OCI-LY7 (cell line): Measurements from ENCODE around the gene SMC1A. TPM values are rescaled to one million over a fixed set of nuclear protein-coding genes. Genes with fewer than 3 reads are reported as not detected.

Experiments
- BruUV-seq: library from RNA; stranded (reverse); fragments of 400-500 nt; replicated peaks from 2 replicates; lab custom pipeline; 2021; lab: Mats Ljungman, UMichigan
- CTCF ChIA-PET: fragments of 300-600 bp; sonication (Branson Sonifier 250); formaldehyde crosslinking; loops from one replicate; lab custom pipeline; 2022; ENCODE audit warnings: antibody characterized with exemption; ENCODE audit not compliant: unreplicated experiment; lab: Charles Lee
- POLR2A ChIA-PET: fragments of 300-600 bp; sonication (Branson Sonifier 250); formaldehyde crosslinking; loops from one replicate; lab custom pipeline; 2022; ENCODE audit warnings: antibody characterized with exemption; lab: Charles Lee
- DNase-seq: peaks from one replicate; pipeline ENCODE4 v3.0.0-alpha.2; 2015; ENCODE audit warnings: low spot score
- H2AFZ ChIP-seq: fragments of 200-600 bp; sonication (generic), shearing (Covaris generic); 2 replicates; pipeline ENCODE4 v1.6.1; 2014; ENCODE audit warnings: mild to moderate bottlenecking, antibody characterized with exemption, low read length, moderate library complexity
- H3K27ac ChIP-seq: fragments of 200-600 bp; sonication (generic); 2 replicates; pipeline ENCODE4 v1.5.1; 2014; ENCODE audit warnings: mixed run types, low read depth, mild to moderate bottlenecking, moderate library complexity, low read length, inconsistent platforms; ENCODE audit not compliant: poor library complexity, severe bottlenecking
- H3K36me3 ChIP-seq: fragments of 200-600 bp; sonication (generic); 2 replicates; pipeline ENCODE4 v1.6.1; 2014; ENCODE audit warnings: mild to moderate bottlenecking, antibody characterized with exemption, low read length, moderate library complexity, mixed read lengths; ENCODE audit not compliant: insufficient read depth
- H3K4me1 ChIP-seq: fragments of 200-600 bp; sonication (generic); 2 replicates; pipeline ENCODE4 v1.5.1; 2014; ENCODE audit warnings: mild to moderate bottlenecking, low read length; ENCODE audit not compliant: insufficient read depth, poor library complexity, severe bottlenecking
- H3K4me2 ChIP-seq: fragments of 200-600 bp; sonication (generic); 2 replicates; pipeline ENCODE4 v1.6.1; 2014; ENCODE audit warnings: mild to moderate bottlenecking, low read length
- H3K4me3 ChIP-seq: fragments of 200-600 bp; sonication (generic); 2 replicates; pipeline ENCODE4 v1.5.1; 2014; ENCODE audit warnings: mild to moderate bottlenecking, low read depth, low read length; ENCODE audit not compliant: poor library complexity, severe bottlenecking
- H3K79me2 ChIP-seq: fragments of 200-600 bp; sonication (generic); 2 replicates; pipeline ENCODE4 v1.6.1; 2016; ENCODE audit warnings: low read depth, mild to moderate bottlenecking, low read length, moderate library complexity, mixed read lengths; ENCODE audit not compliant: insufficient read depth
- H3K9me2 ChIP-seq: fragments of 200-600 bp; sonication (generic); 2 replicates; pipeline ENCODE4 v1.6.1; 2016; ENCODE audit warnings: mild to moderate bottlenecking, low read length, mixed read lengths; ENCODE audit not compliant: insufficient read depth
- H3K9me3 ChIP-seq: fragments of 200-600 bp; sonication (generic); 2 replicates; pipeline ENCODE4 v1.6.1; 2014; ENCODE audit warnings: mild to moderate bottlenecking, mixed run types, low read length, mixed read lengths
- H4K20me1 ChIP-seq: fragments of 200-600 bp; sonication (generic); 2 replicates; pipeline ENCODE4 v1.6.1; 2014; ENCODE audit warnings: mild to moderate bottlenecking, antibody characterized with exemption, low read length, moderate library complexity, mixed read lengths; ENCODE audit not compliant: insufficient read depth
- EZH2phosphoT487 ChIP-seq: fragments of 200-600 bp; sonication (generic); IDR thresholded peaks from 2 replicates; pipeline ENCODE4 v1.6.1; 2018; ENCODE audit warnings: low read depth, borderline replicate concordance, mild to moderate bottlenecking, mixed run types, antibody characterized with exemption, low read length, moderate library complexity, mixed read lengths
- intact Hi-C: fragments of 100-400 bp; cut with micrococcal nuclease; formaldehyde crosslinking; loops from one replicate; pipeline ENCODE4 v1.10.0; 2022; ENCODE audit not compliant: unreplicated experiment
- total RNA-seq, 2 experiments: library from RNA; depleted of rRNA in 1 of 2; stranded (reverse); fragments of >200 nt in 1 of 2; shearing (Covaris generic) in 1 of 2; gene quantifications; 2 replicates each; pipeline ENCODE4 v1.2.3, GENCODE V29; 2014 to 2022
- TF ChIP-seq, protein P1 (sequence below): fragments of 200-600 bp; sonication (generic); conservative IDR thresholded peaks from 2 replicates; pipeline ENCODE4 v1.5.1; 2014; ENCODE audit warnings: mild to moderate bottlenecking, antibody characterized with exemption, low read length, moderate library complexity, mixed read lengths

The SMC1A gene
- total RNA-seq, 2 experiments from 2014 or later, result 41.6 to 134 TPM

DNA sequence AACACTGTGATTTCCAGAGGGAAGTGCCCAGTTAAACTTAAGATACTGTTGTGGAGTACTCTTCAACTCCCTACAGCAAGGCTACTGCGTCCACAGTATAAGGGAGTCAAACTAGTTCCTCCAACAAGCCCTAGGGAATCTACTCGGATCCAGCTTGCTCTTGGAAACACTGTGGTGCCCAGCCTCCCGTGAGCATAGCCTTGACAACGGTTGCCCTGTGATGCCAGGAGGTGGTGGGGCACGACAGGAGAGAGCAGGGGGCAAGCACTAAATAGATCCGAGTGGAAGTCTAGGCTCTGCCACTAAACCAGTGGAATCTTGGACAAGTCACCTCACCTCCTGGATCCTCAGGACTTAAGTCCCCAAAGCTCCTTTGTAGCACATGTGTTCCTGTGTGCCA lies 45.6 kb downstream of the SMC1A start:
- Histone ChIP-seq H3K4me1 (no peaks in the 10 kb centered on the region), H3K9me2 (no peaks in the 10 kb centered on the region), H3K36me3 (peaks cover 45% of the 10 kb centered on the region), H3K4me2 (no peak overlapping the region), H4K20me1 (no peaks in the 10 kb centered on the region), H3K27ac (no peak overlapping the region), H3K4me3 (no peak overlapping the region), H2AFZ (no peak overlapping the region), H3K79me2 (no peaks in the 10 kb centered on the region), H3K9me3 (no peaks in the 10 kb centered on the region)
- ChIA-PET CTCF (no interaction called here), POLR2A (no interaction called here)
- DNase-seq, result no peak
- TF ChIP-seq, protein P1, sequence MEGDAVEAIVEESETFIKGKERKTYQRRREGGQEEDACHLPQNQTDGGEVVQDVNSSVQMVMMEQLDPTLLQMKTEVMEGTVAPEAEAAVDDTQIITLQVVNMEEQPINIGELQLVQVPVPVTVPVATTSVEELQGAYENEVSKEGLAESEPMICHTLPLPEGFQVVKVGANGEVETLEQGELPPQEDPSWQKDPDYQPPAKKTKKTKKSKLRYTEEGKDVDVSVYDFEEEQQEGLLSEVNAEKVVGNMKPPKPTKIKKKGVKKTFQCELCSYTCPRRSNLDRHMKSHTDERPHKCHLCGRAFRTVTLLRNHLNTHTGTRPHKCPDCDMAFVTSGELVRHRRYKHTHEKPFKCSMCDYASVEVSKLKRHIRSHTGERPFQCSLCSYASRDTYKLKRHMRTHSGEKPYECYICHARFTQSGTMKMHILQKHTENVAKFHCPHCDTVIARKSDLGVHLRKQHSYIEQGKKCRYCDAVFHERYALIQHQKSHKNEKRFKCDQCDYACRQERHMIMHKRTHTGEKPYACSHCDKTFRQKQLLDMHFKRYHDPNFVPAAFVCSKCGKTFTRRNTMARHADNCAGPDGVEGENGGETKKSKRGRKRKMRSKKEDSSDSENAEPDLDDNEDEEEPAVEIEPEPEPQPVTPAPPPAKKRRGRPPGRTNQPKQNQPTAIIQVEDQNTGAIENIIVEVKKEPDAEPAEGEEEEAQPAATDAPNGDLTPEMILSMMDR, result no peak
- no TSS peak for BruUV-seq
- intact Hi-C loops, result no loop called here

DNA sequence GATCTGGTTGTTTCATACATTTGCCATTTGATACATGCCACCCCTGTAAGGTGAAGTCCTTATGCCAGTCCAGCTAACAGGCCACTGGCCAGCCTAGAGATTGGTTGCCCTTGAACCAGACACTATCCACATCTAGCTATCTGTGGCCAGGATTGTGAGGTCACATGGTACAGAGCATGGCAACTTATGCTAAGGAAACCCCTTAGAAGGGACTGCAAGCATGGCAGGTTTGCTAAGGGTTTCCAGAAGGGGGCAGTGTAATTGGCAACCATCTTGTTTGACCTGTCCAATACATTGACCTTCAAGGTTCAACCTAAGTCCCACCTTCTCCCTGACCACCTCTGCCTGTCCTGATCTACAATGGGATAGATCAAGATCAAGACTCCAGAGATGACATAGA lies 47.5 kb downstream of the SMC1A start:
- no peak for TF ChIP-seq EZH2phosphoT487
- TF ChIP-seq, protein P1, result 0 out of 2 replicates have a peak, but pooled peaks have one; percentile 22

DNA sequence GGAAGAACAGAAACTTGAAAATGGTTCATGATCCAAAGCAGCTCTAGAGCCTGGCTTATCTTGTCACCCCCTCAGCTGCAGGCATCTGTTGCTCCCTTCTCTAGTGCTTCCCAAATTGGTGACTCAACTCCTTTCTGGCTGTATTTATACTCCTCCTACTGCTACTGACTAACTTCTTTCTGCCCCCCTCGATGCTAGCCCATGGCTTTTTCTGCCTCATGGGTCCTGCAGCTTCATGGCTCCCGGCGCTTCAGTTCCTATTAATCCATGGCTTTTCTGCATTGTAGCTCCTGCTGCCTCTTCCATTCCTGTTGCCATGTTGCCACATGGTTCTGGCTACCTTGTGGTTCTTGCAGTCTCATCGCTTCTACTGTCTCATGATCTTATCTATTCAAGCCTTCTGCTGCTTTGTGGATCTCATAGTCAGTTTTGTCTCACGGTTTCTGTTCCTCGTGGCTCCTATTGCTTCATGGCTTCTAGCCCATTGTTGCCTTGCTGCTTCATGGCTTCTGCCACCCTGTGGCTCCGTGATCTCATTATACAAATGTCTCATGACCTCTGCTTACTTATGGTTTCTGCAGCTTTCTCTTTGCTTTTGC lies 48.1 kb downstream of the SMC1A start:
- no peaks in the 10 kb centered on the region for H3K9me3 ChIP-seq
- H2AFZ ChIP-seq, result no peak overlapping the region
- TF ChIP-seq, protein P1, result no peak
- no peak for TF ChIP-seq EZH2phosphoT487
- peaks cover 20% of the 10 kb centered on the region for H3K36me3 ChIP-seq
- H4K20me1 ChIP-seq, result no peaks in the 10 kb centered on the region
- no peaks in the 10 kb centered on the region for H3K9me2 ChIP-seq
- POLR2A ChIA-PET, result no interaction called here
- H3K79me2 ChIP-seq, result no peaks in the 10 kb centered on the region
- no peaks in the 10 kb centered on the region for H3K4me1 ChIP-seq
- H3K4me2 ChIP-seq, result no peak overlapping the region
- CTCF ChIA-PET, result no interaction called here
- H3K4me3 ChIP-seq, result no peak overlapping the region
- DNase-seq, result no peak
- no TSS peak for BruUV-seq
- intact Hi-C loops, result no loop called here
- H3K27ac ChIP-seq, result no peak overlapping the region

More for the DNA sequence above, 47.5 kb downstream of the SMC1A start:
- no peaks in the 10 kb centered on the region for H4K20me1 ChIP-seq
- no peak overlapping the region for H3K4me2 ChIP-seq
- H2AFZ ChIP-seq, result no peak overlapping the region
- ChIA-PET CTCF (no interaction called here), POLR2A (no interaction called here)
- no peak overlapping the region for H3K27ac ChIP-seq
- H3K4me1 ChIP-seq, result no peaks in the 10 kb centered on the region
- no peaks in the 10 kb centered on the region for H3K9me2 ChIP-seq
- H3K36me3 ChIP-seq, result peaks cover 26% of the 10 kb centered on the region
- H3K9me3 ChIP-seq, result no peaks in the 10 kb centered on the region
- H3K4me3 ChIP-seq, result no peak overlapping the region
- H3K79me2 ChIP-seq, result no peaks in the 10 kb centered on the region
- BruUV-seq, result no TSS peak
- no peak for DNase-seq
- intact Hi-C loops, result no loop called here
